GM19099 (cell line): ENCODE data around the gene GAS7.

ENCODE experiments used
- POLR2A ChIP-seq: IDR thresholded peaks from 3 replicates; pipeline ENCODE4 v1.6.1; 2011; ENCODE audit warnings: low read depth; ENCODE audit not compliant: insufficient read length; ENCODE audit errors: extremely low read depth

Gene GAS7

GRCh38 chr17:10099051-10099571 lies 99.3 kb downstream of the GAS7 start:
- no peak for TF ChIP-seq POLR2A

DNA sequence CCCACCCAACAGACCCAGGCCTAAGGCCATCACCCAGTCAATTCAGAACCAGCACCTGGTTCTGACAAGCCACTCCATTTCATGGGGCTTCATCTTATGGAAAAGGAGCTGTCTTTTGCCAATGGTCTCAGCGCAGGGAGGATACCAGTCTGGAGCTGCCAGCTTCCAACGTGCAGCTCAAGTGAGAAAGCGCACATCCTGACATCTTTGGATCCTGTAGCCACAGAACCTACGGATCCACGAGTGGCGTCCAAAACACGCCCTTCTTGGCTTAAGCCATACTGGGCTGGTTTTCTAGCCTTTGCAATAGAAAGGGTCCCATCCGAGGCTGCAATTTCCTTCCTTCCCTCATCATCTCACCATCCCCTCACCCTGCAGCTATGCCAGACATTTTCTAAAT lies 101.8 kb downstream of the GAS7 start:
- TF ChIP-seq POLR2A = no peak

- no peak for TF ChIP-seq POLR2A
These were observed 103.6 kb downstream of the GAS7 start for GRCh38 chr17:10094797-10095196.

- TF ChIP-seq POLR2A = no peak
These were observed 105.8 kb downstream of the GAS7 start for GRCh38 chr17:10092595-10092994.

GRCh38 chr17:10091046-10091445 lies 107.4 kb downstream of the GAS7 start:
- TF ChIP-seq POLR2A = no peak

GRCh38 chr17:10089196-10089804 lies 109.1 kb downstream of the GAS7 start:
- TF ChIP-seq POLR2A = no peak

DNA sequence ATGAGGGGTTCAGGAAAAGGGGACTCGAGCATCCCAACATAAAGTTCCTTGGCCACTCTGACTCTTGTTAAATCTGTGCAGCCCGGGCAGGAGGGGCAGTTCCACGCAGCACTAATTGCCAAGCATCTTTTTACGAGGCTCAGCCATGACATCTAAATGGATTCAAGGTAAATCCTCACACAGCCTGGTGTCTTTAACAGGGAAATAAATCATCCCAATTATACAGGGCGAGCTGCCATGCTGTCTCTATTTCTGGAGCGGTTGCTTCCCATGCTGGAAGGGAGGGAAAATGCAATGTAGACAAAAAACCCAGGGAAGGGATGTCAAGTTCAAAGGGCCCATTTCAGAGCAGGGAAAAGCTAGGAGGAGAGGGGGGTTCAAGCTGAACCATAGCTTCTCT lies 110.0 kb downstream of the GAS7 start:
- TF ChIP-seq POLR2A = no peak

DNA sequence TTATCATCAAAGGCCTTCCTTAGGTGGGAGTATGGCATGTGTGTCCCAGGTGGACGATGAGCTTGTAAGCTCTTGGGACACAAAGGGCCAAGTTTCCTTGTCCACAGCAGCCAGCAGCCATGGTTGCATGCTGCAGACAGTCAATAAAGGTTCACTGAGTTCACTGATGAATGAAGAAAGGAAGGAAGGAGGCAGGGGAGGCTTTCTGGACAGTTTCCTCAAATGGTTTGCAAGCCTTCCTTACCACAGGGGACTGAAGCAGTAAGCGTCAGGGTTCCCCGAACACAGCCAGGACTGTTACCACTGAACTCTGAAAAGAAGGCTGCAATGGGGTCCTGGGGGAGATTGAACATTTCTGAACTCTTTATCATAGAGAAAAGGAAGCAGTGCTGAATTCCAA lies 111.1 kb downstream of the GAS7 start:
- TF ChIP-seq POLR2A = no peak

GRCh38 chr17:10083864-10084263 lies 114.5 kb downstream of the GAS7 start:
- TF ChIP-seq POLR2A = no peak

DNA sequence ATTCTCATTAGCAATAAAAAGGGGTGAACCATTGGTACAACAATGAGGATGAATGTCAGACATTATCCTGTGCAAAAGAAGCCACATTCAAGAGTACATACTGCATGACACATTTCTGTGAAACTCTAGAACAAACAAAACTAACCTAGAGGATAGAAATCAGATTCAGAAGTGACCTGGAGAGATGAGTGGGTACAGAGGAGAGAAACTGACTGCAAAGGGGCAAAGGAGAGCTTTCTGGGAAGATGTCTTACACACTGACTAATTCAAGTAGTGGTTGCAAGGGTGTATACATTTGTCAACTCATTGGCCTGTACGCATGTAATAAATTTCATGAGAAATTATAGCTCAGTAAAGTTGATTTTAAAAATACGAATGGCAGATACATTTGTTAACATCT lies 115.6 kb downstream of the GAS7 start:
- no peak for TF ChIP-seq POLR2A

- no peak for TF ChIP-seq POLR2A
These were observed 116.7 kb downstream of the GAS7 start for GRCh38 chr17:10081571-10082169.

- no peak for TF ChIP-seq POLR2A
These were observed 120.7 kb downstream of the GAS7 start for GRCh38 chr17:10077561-10078299.

DNA sequence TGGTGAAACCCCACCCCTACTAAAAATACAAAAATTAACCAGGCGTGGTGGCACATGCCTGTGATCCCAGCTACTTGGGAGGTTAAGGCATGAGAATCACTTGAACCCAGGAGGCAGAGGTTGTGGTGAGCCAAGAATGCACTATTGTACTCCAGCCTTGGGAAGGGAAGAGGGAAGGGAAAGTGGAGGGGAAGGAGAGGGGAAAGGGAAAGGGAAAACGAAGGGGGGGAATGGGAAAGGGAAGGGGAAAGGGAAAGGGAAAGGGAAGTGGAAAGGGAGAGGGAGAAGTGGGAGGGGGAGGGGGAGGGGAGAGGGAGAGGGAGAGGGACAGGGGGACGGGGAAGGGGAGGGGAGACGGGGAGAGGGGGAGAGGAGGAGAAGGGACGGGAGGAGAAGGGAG lies 122.5 kb downstream of the GAS7 start:
- TF ChIP-seq POLR2A = no peak

GRCh38 chr17:10073941-10074340 lies 124.5 kb downstream of the GAS7 start:
- TF ChIP-seq POLR2A = no peak

DNA sequence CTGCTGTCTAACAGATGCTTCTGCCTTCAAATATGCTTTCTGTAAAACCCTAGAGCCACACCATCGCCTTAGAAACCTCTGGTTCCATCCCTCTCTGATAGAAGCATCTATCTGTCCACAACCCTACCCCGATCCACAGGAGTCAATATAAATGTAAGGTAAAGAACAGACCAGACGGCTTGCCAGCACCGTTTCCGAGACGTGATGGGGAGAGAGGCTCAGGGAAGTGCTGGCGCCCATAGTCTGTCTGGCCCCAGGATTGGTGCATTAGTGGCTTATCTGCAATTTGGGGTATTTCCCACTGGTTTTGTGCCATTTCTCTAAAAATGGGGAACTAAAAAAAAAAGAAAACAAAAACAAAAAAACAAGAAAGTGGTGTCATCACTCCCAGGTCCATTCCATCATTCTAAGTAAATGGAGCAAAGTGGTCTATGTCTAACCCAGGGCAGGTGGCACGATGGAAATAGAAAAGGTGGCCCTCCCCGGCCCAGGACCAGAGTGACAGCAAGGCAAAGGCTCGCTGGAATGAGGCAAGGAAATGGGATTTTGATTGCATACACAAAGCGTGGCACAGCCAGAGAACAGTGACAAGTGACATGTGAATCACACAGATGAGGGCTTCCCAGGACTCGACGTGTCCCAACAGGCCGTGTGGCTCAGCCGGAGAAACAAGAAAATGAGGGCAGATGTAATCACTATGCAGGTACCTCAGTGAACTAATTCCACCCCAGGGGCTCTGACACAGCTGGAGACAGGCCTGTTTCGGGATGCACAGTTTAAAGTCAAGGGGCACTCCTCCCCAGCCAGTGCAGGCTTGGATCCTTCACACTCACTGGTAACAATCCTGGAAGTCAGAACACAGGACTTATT lies 125.6 kb downstream of the GAS7 start:
- TF ChIP-seq POLR2A = no peak
